ENCODE measurements around the gene FAT1. TPM values are rescaled to one million over a fixed set of nuclear protein-coding genes. Genes with fewer than 3 reads are reported as not detected.

Gene FAT1
- total RNA-seq, 6 experiments from 2014 or later = 32.9 to 173 (median 69.7) TPM

DNA sequence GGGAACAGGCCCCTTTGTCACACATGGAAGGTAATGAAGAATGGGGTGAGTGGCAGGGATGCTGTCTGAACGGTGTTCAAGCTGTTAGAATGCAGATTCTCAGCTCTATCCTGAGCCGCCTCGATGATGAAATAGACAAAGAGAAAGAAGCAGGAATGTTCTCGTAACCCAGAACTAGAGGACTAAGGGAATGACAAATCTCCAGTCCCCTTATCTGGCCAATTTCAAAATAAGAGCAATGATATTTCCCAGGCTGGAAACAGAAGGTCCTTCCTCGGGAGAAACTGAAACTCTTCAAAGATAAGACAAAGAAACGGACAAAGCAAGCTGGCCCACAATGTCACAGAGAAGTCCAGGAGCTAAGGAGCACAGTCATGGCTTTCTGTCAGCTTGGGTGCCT is 138.7 kb downstream of the FAT1 start:
- WGBS (ENCODE audit: insufficient coverage, low coverage, low lambda C conversion rate, missing lambda C conversion rate) = 59% methylated on average over 6 of the region's 6 CpGs
- Histone ChIP-seq H3K9me3 (no peaks in the 10 kb centered on the region), H3K4me3 (no peak overlapping the region), H3K27ac (no peak overlapping the region), H3K4me1 (no peaks in the 10 kb centered on the region), H3K27me3 (no peaks in the 10 kb centered on the region), H3K36me3 (peaks cover 0 to 3% (median 0%) of the 10 kb centered on the region in 4 donors)
- no peak for DNase-seq
- TF ChIP-seq CTCF (IDR thresholded peaks at IDR 0.05) (no peak), POLR2A (IDR thresholded peaks at IDR 0.05) (no peak)
- intact Hi-C loops (cut with DNase I) = loop anchor here (10.0 kb wide), 1 partner anchor 290 kb away; no protein-coding TSS in a partner anchor
- ATAC-seq = no peak

DNA sequence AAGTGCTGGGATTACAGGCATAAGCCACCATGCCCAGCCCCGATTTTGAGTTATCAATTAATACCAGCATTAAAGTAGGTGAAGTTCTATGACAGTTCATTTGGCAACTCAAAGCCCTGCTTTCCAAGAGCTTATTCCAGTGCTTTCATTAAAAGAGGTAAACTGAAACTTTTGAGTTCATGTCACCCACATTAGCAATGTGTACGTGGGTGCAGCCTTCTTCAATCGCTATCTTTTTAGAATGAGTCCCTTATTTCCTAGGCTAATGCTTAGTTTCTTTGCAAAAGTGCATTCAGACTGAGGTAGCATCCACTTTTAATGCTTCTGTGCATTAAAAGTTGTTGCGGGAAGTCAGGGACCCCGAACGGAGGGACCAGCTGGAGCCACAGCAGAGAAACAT is 142.2 kb downstream of the FAT1 start:
- Histone ChIP-seq H3K27me3 (no peaks in the 10 kb centered on the region), H3K36me3 (peaks cover 0 to 3% (median 0%) of the 10 kb centered on the region in 4 donors), H3K27ac (no peak overlapping the region), H3K4me3 (no peak overlapping the region), H3K9me3 (no peaks in the 10 kb centered on the region), H3K4me1 (no peaks in the 10 kb centered on the region)
- 90% methylated on average over 6 of the region's 6 CpGs for WGBS (ENCODE audit: insufficient coverage, low coverage, low lambda C conversion rate, missing lambda C conversion rate)
- no peak for DNase-seq
- intact Hi-C loops (cut with DNase I) = loop anchor here (10.0 kb wide), 1 partner anchor 287 kb away; no protein-coding TSS in a partner anchor
- ATAC-seq = no peak
- TF ChIP-seq CTCF (IDR thresholded peaks at IDR 0.05) = no peak
- TF ChIP-seq POLR2A (IDR thresholded peaks at IDR 0.05) = no peak

GRCh38 chr4:186580669-186581068 is 143.0 kb downstream of the FAT1 start:
- ATAC-seq (no peak), DNase-seq (no peak)
- H3K27me3 ChIP-seq = no peaks in the 10 kb centered on the region
- H3K9me3 ChIP-seq = no peaks in the 10 kb centered on the region
- no peak overlapping the region for H3K27ac ChIP-seq
- TF ChIP-seq POLR2A (IDR thresholded peaks at IDR 0.05) = no peak
- TF ChIP-seq CTCF (IDR thresholded peaks at IDR 0.05) = no peak
- no peak overlapping the region for H3K4me3 ChIP-seq
- WGBS (ENCODE audit: insufficient coverage, low coverage, low lambda C conversion rate, missing lambda C conversion rate) = 100% methylated on average over 1 of the region's 1 CpG
- H3K36me3 ChIP-seq = peaks cover 0 to 3% (median 0%) of the 10 kb centered on the region in 4 donors
- intact Hi-C loops (cut with DNase I) = loop anchor here (10.0 kb wide), 1 partner anchor 286 kb away; no protein-coding TSS in a partner anchor
- H3K4me1 ChIP-seq = no peaks in the 10 kb centered on the region

- ATAC-seq (no peak), DNase-seq (no peak)
- H3K27me3 ChIP-seq = no peaks in the 10 kb centered on the region
- H3K4me3 ChIP-seq = no peak overlapping the region
- WGBS (ENCODE audit: insufficient coverage, low coverage, low lambda C conversion rate, missing lambda C conversion rate) = 55% methylated on average over 23 of the region's 23 CpGs
- H3K4me1 ChIP-seq = no peaks in the 10 kb centered on the region
- no peak overlapping the region for H3K27ac ChIP-seq
- intact Hi-C loops (cut with DNase I) = no loop called here
- H3K36me3 ChIP-seq = no peaks in the 10 kb centered on the region
- no peak for TF ChIP-seq POLR2A (IDR thresholded peaks at IDR 0.05)
- no peak for TF ChIP-seq CTCF (IDR thresholded peaks at IDR 0.05)
- H3K9me3 ChIP-seq = no peaks in the 10 kb centered on the region
Observed at GRCh38 chr4:186570193-186570996, 153.3 kb downstream of the FAT1 start.

Data from right lobe of liver (tissue), 6 donors.